Sciatic nerve (tissue), 2 donors: ENCODE data around the gene ZFP82. TPM values are rescaled to one million over a fixed set of nuclear protein-coding genes. Genes with fewer than 3 reads are reported as not detected.

ENCODE experiments used
- ATAC-seq: fragments of 200-7000 bp; cut with Tn5 transposase; one replicate; pipeline ENCODE4 v1.9.1; 2020; ENCODE audit warnings: mild to moderate bottlenecking, moderate library complexity
- DNase-seq: peaks from one replicate; pipeline ENCODE4 v3.0.0-alpha.2; 2020; ENCODE audit warnings: low spot score
- intact Hi-C: fragments of 100-400 bp; cut with DNase I; formaldehyde crosslinking; loops from one replicate; pipeline ENCODE4 v1.14.2; 2022
- total RNA-seq: library from RNA; stranded (reverse); fragmentation: NEBNext Ultra II Directional; extraction: Animal tissue kit (Norgen Biotek cat#: 25700); gene quantifications from one replicate; pipeline ENCODE4 v1.2.1, GENCODE V29; 2021
- donor health status: DM: no; HTN: no; CAD: no.
- donor health status: DM: no; HTN: no; CAD: no.

The ZFP82 gene
- total RNA-seq, 1 donor from 2014 or later, result 10.7 TPM

DNA sequence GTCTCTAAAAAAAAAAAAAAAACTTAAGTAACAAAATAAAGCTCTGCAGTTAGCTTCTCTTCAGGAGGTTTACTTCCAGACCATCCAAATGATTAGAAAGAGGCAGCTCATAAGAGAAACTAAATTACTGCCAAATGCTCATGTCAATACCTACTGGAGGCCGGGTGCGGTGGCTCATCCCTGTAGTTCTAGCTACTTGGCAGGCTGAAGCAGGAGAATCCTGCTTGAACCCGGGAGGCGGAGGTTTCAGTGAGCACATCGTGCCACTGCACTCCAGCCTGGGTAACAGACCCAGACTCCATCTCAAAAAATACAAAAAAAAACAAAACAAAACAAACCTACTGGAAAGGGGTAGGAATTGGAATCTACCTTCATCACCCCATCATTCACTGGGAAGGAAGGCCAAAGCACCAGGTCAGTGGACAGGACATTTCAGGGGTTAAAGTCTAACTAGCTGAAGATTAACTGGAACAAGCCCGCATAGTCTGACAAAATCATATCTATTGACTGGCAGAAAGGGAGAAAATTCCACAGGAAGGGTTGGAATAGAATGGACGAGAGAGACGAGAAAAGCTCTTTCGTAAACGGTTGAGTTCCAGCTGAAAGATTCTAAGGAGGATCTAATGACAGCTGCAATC lies 40.8 kb downstream of the ZFP82 start:
- no peak for ATAC-seq

DNA sequence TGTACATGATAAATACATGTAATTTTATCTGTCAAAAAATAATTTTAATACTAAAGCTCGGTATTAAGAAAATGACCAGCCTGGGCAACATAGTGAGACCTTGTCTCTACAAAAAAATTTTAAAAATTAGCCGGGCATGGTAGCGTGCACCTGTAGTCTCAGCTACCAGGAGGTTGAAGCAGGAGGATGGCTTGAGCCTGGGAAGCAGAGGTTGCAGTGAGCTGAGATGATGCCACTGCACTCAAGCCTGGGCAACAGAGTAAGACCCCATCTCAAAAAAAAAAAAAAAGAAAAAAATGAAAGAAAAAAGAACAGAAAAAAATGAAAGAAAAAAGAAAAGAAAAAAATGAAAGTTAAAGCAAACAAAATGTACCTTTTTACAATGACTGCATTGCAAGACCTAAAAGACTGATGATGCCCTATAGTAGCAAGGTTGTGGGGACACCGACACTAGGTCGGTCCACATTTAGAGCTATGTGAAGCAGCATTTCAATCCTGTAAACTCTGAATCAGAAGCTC lies 44.7 kb downstream of the ZFP82 start:
- no peak for DNase-seq
- intact Hi-C loops, result no loop called here

More for the DNA sequence above, 40.8 kb downstream of the ZFP82 start:
- intact Hi-C loops, result no loop called here
- DNase-seq, result no peak

GRCh38 chr19:36371886-36372285 lies 46.6 kb downstream of the ZFP82 start:
- DNase-seq, result no peak
- intact Hi-C loops, result no loop called here
- ATAC-seq, result no peak

More for the DNA sequence above, 44.7 kb downstream of the ZFP82 start:
- no peak for ATAC-seq

DNA sequence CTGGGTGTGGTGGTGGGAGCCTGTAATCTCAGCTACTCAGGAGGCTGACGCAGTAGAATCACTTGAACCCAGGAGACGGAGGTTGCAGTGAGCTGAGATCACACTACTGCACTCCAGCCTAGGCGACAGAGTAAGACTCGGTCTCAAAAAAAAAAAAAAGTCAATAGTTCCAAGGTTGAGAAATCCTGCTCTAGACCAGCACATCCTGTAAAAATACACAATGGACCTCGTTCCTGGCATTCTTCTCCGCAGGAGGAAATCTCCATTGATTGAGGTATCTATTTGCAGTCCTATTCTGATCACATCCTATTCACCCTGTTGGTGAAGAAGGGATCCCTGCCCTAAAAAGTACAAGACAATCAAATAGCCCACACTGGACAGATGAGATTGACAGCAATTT lies 54.6 kb downstream of the ZFP82 start:
- no peak for ATAC-seq

More for the DNA sequence above, 54.6 kb downstream of the ZFP82 start:
- intact Hi-C loops, result no loop called here
- DNase-seq, result no peak

Other genes with a start within 250 kb of the ZFP82 start
- 8.5 TPM for gene ZNF565, start 204.0 kb downstream of the ZFP82 start, total RNA-seq
- gene ZNF146, start 203.5 kb downstream of the ZFP82 start, total RNA-seq, result 52.7 TPM
- gene ZFP14, start 39.4 kb downstream of the ZFP82 start, total RNA-seq, result 11.5 TPM
- gene ZNF566, start 70.9 kb upstream of the ZFP82 start, total RNA-seq, result 19.8 TPM
- 13.5 TPM for gene ZNF260, start 109.6 kb upstream of the ZFP82 start, total RNA-seq
- gene ZNF529, start 154.6 kb upstream of the ZFP82 start, total RNA-seq, result 28.1 TPM
- gene ZNF382, start 186.7 kb upstream of the ZFP82 start, total RNA-seq, result 13.6 TPM
- 9.2 TPM for gene ZNF461, start 248.2 kb upstream of the ZFP82 start, total RNA-seq